ENCODE measurements around the gene ZDHHC12.

The ZDHHC12 gene

DNA sequence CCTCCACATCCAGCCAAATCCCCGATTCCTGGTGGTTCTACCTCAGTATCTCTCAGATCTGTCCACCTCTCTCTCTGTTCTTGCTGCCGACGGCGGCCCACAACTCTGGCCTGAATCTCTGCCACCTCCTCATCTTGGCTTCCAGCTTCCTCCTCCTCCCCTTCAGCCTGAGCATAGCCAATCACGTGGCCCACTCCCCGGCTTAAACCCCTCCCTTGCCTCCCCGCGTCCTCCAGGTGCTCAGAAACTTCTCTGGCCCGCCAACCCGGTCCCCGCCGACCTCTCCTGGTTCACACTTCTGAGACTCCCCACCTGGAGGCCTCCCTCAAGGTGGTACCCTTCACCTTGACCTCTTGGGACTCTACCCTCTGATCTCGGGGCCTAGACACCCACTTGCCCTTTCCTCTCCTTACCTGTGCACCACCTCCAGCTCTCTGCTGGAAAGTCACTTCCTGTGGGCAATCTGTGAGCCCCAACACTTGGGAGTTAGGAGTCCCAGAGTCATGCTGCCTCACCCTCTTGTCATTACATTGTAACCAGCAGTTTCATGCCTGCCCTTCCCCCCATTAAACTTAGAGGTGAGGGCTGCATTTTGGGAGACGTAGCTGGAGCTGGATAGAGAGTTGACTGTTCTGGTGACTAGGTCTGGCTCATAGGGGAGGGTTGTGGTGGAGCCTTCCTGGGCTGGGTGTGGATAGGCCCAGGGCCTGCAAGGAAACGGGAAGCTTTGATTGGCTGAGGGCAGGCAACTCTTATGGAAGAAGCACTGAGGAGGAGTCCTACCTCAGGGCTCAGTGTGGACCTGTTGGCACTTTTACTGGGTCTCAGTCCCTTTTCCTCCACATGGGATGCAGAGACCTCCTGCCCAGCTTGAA, 39.4 kb downstream of the ZDHHC12 start:
- no peak for DNase-seq

DNA sequence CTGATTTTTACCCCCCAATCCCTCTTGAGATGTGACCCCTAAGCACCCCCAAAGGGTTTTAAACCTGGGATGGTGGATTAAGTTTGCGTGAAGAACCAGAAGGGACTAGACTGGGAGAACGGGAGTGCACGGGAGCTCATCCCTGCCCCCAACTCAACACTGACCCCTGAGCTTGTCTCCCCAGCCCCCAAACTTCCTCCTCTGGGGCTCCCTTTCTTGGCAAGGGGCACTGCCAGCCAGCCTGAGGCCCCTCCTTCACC, 39.9 kb downstream of the ZDHHC12 start:
- no peak for DNase-seq

DNA sequence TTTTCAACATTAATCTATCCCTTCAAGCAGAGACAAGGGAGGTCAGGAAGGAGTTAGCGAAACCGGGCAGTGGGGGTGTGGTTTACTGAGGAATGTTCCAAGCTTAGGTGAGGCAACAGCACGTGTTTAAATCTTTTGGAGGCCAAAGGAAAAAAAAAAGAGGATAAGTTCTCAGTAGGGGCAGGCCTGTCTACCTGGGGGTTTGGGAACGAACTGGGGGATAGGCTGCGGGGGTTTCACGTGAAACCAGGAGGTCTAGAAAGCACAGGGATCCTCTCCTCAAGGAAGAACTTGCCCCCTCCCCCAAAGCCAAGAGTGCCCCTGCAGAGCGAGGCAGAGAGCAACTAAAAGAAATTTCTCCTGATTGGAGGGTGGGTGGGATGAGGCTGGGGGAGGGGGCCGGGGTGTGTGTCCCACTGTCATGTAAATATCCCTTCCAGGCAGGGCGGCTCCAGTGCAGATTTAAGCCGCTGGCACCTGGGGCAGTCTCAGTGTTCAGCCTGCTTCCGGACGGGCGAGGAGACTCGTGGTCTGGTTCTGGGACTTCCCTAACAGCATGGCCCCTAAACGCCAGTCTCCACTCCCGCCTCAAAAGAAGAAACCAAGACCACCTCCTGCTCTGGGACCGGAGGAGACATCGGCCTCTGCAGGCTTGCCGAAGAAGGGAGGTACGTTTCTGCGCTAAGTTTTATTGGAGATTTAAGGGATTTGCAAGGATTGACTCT, 40.4 kb downstream of the ZDHHC12 start:
- DNase-seq: no peak

DNA sequence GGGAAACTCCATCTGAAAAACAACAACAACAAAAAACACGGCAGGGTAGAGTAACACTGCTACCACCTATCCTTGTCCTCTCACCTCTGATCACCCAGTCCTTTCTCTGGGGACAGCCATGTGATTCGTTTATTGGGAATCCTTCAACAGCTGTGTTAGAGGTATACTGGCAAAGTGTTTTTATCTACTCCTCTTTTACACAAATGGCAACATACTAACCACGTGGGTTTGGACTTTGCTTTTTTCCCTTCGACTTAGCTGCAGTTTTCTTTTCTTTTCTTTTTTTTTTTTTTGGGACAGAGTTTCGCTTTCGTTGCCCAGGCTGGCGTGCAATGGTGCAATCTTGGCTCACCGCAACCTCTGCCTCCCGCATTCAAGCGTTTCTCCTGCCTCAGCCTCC, 46.1 kb downstream of the ZDHHC12 start:
- DNase-seq: no peak

DNA sequence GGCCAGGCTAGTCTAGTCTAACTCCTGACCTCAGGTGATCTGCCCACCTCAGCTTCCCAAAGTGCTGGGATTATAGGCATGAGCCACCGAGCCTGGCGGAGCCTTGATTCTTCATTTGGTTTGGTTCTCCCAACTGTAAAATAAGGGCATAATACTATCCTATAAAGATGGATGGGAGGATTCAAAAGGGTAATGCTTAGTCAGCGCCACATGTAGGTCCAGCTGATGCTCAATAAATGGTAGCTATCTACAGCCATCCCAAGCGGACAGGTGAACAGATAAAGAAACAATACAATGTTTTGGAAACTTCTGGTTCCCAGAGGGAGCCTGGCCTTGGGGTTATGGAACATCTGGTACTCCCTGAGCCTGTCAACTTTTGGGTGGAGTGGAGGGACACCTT, 48.5 kb downstream of the ZDHHC12 start:
- no peak for DNase-seq

Data from NCI-H1105 (cell line).